ENCODE data around the gene SFI1.
"Not testable (repeated sequence)": the region's sequence is repeated elsewhere in the genome, so short reads cannot be mapped to it uniquely, and the experiment has no call there.

The SFI1 gene

DNA sequence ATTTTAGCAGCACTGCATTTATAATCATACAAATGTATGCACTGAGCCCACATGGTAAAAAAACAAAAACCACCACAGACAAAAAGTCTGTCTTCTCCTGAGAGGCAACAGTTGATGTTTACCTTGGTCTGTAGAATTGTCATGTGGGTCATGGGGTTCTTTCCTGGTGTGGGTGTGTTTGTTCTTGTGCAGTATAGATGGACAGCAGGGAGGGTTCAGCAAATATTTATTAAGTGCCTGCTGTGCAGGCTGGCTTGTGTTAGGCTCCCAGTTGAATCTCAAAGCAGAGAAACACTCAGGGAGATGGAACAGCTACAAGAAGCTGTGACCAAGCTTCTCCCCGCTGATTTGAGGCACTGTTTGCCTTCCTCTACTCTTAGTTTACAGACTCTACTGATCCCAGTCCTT lies 83.5 kb downstream of the SFI1 start:
- DNase-seq (ENCODE audit: low read depth, low spot score), result no peak
- no peak overlapping the region for H3K4me3 ChIP-seq (ENCODE audit: low read length)

DNA sequence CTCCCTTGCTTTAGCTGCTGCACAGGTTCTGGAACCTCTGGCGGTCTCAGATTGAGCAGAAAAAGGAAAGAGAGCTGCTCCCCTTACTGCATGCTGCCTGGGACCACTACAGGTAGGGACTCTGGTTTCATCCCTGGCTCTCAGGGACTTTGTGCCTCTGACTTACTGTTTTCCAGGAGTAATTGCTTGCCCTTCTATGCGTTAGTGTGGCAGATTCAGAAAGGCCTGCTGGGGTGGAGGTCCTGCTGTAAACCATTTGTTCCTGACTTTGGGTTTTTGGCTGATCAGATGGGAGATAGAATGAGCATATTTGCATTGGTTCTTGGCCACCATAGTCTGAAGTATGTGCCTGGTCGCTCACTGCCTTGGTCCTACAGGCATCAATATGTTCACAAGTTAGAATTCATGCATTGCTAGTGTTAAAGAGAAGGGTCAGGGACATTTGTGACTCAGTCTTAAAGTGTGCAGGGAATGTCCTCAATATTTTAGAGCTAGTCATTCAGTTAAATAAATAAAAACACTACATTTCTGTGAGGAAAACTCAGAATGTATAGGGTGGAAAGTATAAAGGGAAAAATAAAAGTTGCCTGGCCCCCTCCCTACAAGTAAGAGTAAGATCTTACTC lies 87.6 kb downstream of the SFI1 start:
- no peak overlapping the region for H3K4me3 ChIP-seq (ENCODE audit: low read length)
- DNase-seq (ENCODE audit: low read depth, low spot score), result no peak

DNA sequence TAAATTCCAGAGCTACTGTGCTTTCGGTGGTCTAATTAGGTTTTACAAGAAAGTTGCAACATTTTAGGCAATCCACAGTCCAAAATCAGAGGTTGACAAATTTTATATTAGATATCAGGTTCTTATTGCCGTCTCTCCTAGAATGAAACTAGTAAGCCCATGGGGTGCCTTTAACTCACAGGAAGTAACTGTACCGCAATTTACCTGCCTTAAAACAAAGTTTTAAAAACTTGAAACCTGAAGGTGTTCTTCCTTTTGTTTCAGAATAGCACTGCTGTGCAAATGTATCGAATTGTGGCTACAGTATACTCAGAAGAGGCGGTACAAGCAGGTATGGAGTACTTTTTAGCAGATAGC lies 88.4 kb downstream of the SFI1 start:
- DNase-seq (ENCODE audit: low read depth, low spot score), result no peak
- H3K4me3 ChIP-seq (ENCODE audit: low read length), result no peak overlapping the region

DNA sequence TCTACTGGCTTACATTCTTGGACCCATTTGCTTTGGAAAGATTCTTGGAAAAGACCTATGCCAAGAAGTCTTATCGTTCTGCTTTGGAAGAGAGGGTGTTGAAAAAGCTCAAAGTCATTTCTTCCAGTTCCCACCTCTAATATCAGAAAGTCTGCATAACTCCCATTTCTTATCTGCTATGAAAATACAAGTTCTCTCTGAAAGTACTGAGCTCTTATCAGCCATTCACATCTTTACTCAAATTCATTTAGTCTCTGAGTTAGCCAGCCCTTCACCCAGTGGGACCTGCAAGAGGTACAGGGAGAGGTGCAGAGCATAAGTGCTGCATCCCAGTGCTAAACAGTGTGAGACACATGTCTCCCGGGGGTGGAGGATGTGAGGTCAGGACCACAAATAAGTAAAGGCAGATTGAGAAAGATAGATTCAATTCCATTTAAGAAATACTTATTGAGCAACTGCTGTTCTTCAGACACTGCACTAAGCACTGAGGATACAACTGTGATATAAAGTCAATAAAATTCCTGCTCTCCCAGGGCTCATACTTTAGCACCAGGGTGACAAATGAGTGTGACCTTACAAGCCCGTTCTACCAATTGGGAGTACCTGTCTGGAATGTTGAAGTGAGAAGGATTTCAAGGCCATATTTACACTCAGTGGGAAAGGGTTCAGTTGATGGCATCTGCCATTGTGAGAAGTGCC lies 89.0 kb downstream of the SFI1 start:
- no peak overlapping the region for H3K4me3 ChIP-seq (ENCODE audit: low read length)
- no peak for DNase-seq (ENCODE audit: low read depth, low spot score)

DNA sequence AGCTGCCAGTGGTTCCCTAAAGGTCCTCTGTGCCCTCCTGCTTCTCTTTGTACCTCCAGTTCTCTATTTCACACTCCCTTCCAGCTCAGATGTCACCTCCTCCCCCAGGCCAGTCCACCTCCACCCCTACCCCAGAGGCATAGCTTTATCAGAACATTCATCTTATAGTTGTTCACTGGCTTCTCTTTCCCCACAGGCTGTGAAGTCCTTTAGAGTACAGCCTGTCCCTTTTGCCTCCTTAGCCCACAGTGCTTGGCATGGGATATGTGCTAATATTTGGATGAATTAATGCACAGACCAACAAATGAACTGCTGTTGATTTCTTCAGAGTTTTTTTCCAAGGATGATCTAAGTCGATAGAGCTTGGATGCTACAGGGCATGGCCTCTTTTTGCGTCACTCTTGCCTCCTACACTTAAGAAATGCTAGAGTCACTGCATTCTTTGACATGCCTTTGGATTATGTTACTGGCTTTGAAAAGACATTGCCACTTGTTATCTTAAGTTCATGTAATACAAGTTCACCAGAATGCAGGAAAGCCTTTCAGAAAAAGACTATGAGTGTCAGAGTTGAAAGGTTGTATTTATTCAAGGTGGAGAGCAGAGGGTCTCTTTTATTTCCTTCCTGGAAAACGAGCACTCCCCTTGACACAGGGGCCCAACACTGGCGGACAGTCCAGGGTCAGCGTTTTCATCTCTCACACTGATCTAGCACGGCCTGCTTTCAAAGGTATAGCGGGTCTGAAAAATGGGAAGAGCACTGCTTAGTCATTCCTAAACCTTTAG lies 90.0 kb downstream of the SFI1 start:
- no peak for DNase-seq (ENCODE audit: low read depth, low spot score)
- H3K4me3 ChIP-seq (ENCODE audit: low read length), result no peak overlapping the region

DNA sequence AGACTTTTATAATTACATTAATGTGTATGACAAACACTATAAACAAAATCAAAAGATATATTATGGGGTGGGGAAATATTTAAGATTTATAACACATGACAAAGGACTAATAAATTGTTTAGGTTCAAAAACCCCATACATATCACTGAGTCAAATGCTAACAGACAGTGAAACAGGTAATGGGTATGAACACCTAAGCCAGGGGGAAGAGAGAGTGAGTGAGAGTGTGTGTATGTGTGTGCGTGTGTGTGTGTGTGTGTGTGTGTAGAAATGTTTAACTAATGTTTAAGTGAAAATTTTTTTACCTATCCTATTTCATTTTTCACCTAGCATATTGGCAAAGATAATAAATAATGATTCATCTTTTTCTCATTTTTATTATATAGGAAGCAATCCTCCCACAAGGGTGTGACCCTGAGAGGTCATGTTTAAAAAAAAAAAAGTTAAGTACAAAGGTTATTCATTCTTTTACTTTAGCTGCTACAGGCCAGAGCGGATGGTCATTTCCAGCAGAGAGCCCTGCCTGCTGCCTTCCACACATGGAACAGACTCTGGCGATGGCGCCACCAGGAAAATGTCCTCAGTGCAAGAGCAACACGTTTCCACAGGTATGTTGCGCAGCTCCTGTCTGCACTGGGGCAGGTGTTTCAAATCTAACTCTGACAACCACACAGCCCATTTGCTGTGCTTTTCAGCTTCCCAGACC lies 92.8 kb downstream of the SFI1 start:
- no peak for DNase-seq (ENCODE audit: low read depth, low spot score)
- no peak overlapping the region for H3K4me3 ChIP-seq (ENCODE audit: low read length)

DNA sequence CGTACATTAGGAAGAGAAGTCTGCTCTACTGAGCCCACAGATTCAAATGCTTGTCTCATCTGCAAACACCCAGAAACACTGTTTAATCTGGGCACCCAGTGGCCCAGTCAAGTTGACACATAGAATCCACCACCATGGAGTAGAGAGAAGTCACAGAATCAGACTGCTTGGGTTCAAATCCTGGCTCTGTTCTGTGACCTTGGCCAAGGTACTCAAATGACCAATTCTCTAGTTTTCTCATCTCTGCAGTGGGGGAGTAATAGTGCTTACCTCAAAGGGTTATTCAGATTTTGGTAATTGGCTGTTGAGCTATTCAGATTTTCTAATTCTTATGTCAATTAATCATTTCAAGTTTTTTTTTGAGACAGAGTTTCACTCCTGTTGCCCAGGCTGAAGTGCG lies 93.8 kb downstream of the SFI1 start:
- not testable (repeated sequence) for DNase-seq (ENCODE audit: low read depth, low spot score); H3K4me3 ChIP-seq (ENCODE audit: low read length)

DNA sequence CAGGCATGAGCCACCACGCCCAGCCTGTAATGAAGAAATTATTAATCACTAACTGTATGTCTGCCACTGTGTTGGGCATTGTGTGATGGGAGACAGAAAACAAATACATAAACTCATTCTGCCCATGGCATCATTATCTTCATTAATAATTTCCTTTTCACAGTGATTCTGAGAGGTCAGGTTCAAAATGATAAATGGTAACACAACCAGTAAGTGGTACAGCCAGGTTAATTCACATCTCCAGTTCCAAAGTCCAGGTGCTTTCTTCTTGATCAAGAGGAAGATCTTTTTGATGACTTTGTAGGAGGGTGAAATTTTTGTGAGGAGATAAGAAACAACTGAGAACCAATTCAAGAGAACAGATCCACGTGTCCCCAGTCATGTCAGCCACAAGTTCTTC lies 98.9 kb downstream of the SFI1 start:
- H3K4me3 ChIP-seq (ENCODE audit: low read length), result no peak overlapping the region
- DNase-seq (ENCODE audit: low read depth, low spot score), result no peak

DNA sequence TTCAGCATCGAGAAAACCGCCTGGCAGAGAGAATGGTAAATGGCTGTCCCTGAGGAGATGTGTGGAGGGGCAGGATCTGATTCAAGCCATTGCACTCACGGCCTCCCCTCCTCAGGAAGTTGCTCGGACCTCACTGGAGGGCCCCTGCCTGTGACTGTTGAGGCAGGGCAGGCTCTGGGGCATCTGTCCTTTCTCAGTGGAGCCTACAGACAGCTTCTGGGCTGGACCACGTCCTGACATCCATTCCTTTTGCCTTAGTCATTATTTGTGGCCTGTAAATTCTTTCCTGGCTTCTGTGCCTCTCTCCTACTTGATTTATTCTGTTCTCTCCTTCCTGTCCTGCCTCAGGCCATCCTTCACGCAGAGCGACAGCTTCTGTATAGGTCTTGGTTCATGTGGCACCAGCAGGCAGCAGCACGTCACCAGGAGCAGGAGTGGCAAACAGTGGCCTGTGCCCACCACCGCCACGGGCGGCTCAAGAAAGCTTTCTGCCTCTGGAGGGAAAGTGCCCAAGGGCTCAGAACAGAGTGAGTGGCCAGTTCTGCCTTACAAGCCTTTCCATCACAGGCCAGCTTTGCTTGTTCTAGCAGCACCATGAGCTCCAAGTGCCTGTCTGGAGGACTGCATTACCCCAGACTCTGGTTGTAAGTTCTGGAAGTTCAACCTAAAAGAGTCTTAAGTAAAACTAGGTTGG lies 106.1 kb downstream of the SFI1 start:
- no peak overlapping the region for H3K4me3 ChIP-seq (ENCODE audit: low read length)
- DNase-seq (ENCODE audit: low read depth, low spot score), result no peak

DNA sequence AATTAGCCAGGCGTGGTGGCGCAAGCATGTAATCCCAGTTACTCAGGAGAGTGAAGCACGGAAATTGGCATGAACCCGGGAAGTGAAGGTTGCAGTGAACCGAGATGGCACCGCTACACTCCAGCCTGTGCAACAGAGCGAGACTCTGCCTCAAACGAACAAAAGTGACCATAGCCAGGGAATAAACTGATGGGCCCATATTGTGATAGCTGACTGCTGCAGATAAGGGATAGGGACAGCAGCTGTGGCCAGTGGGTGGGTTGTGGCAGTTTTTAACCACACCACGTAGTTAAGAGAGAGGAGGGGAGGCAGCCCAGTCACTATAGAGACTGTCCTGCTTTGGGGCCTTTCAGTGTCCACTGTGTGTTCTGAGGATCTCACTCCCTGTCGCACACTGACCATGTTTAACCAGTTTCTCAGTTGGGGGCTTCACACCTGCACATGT lies 106.8 kb downstream of the SFI1 start:
- no peak for DNase-seq (ENCODE audit: low read depth, low spot score)
- no peak overlapping the region for H3K4me3 ChIP-seq (ENCODE audit: low read length)

DNA sequence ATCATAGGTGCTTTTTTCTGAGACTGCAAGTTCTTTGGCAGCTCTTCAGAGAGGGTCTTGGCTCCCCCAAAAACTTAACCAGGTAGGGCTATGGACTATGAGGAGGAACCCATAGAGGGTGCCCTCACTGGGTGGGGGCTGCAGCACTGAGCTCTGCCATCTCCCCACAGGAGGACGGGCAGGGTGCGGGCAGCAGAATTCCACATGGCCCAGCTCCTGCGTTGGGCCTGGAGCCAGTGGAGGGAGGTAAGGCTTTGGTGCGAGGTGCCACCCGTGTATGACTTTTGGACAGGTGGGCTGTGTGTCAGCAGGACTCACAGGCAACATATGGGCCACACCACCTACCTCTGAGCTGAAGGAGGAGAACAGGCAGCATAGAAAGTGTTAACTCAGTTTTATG lies 107.2 kb downstream of the SFI1 start:
- DNase-seq (ENCODE audit: low read depth, low spot score), result no peak
- no peak overlapping the region for H3K4me3 ChIP-seq (ENCODE audit: low read length)

DNA sequence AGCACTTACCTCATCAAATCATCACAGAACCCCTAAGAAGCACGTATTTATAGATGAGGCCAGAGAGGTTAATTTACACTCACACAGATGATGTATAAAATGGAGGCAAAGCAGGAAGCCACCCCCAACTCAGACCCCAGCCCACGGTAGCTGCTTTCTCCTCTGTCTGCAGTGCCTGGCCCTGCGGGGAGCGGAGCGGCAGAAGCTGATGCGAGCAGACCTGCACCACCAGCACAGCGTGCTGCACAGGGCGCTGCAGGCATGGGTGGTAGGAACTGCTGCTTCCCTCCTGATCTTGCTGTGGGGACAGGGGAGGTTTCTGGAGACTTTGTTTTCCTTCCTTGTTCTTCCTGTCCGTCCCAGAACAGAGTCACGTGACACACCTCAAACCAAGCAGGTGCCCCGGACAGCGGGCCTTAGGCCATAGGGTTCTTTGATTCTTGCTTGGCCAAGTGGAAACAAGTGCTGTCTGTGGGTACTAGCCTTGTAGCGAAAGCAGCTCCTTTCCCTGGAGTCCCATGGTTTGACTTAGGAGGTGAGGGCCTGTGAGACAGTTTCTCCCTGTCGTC lies 107.9 kb downstream of the SFI1 start:
- H3K4me3 ChIP-seq (ENCODE audit: low read length), result no peak overlapping the region
- DNase-seq (ENCODE audit: low read depth, low spot score), result no peak

DNA sequence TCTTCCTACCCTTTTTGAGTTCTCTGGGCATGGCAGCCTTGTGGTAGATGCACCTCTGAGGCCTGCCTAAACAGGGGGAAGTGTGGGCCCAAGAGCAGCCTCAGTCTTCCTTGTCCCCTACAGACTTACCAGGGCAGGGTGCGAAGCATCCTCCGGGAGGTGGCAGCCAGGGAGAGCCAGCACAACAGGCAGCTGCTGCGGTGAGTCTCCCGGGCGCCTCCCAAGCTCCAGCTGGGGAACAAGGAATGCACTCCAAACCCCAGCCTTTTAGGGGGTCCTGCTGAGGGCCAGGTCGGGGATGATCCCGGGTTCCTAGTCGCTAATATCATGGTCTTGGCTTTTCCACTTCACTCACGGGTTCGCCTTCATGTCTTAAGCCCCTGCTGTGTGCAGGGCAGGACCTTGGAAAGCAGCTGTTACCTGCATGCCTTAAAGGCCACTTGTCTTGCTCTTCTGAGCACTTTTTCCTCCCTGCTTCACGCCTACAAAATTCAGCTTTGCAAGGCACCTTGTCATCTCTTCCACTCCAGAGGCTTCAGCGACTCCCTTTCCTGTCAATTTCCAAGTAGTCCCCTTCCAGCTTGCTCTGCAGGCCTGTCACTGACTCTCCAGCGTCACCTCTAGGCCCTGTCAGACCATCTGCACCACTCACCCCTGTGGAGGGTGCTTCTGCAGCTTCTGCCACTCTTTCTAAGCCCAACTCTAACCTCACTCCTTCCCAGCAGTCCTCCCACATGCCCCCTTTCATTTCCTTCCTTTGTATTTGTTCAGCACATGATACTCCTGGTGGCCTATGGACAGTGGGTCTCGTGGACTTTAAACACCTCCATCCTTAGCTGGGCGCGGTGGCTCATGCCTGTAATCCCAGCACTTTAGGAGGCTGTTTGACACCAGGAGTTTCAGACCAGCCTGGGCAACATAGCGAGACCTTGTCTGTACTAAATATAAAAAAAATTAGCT lies 108.7 kb downstream of the SFI1 start:
- H3K4me3 ChIP-seq (ENCODE audit: low read length), result no peak overlapping the region
- DNase-seq (ENCODE audit: low read depth, low spot score), result no peak

DNA sequence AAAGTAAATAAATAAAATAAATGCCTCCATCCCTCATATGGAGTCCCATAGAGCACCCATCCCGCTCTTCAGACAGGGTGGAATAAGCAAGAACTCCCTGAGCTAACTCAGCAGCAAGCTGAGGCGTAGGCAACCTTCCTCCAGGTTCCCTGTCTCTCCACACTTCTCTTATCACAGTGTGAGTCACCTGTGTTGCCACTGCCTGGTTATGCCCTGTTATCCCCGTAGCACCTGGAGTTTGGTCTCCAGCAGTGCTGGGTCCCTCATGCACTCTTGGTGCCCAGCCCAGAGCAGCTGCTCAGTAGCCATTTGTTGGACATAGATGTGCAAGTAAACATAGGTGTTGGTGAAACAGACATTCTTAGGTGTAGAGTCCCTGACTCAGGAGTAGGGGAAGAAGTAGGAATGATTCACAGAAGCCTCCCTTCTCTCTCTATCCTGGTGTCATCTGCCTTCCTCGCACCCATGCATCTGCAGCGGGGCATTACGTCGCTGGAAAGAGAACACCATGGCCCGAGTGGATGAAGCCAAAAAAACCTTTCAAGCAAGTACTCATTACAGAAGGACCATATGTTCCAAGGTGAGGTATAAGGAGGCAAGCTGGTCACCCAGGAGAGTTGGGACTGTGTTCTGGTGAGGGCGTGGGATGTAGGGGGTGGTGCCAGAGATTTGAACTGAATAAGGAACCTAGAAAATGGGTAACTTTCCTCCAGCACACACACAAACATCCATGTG lies 109.7 kb downstream of the SFI1 start:
- no peak overlapping the region for H3K4me3 ChIP-seq (ENCODE audit: low read length)
- no peak for DNase-seq (ENCODE audit: low read depth, low spot score)

DNA sequence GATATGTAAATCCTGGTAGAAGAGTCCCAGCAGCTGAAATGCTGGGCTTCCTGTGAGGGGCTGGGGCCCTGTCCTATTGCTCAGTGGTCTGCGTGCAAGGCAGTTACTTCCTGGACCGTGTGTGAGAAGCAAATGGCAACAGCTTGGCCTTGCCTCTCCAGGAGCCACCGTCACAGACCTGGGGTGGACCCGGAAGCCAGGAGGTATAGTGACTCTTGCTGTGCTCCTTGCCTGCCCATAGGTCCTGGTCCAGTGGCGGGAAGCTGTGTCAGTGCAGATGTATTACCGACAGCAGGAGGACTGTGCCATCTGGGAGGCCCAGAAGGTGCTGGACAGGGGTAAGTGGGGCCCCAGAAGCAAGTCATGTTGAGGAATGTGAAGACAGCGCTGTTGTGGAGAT lies 111.4 kb downstream of the SFI1 start:
- DNase-seq (ENCODE audit: low read depth, low spot score), result no peak
- H3K4me3 ChIP-seq (ENCODE audit: low read length), result no peak overlapping the region

DNA sequence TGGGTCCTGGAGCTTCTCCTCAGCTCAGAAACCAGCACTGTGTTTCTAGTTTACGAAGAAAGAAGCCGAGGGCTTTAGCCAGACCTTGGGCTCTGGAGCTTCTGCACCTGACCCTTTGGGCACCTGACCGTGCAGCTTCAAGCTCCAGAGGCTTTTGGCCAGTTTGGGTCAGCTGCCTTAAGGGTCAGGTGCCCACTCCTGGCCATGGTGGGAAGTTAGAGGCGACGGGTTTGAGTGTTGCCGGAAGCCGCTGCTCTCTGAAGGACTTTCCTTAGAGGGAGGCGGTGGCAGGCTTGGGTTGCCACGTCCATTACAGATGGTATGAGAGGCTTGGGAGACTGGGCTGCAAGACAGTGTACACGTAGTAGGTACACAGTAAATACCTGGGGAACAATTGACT lies 113.4 kb downstream of the SFI1 start:
- no peak overlapping the region for H3K4me3 ChIP-seq (ENCODE audit: low read length)
- DNase-seq (ENCODE audit: low read depth, low spot score), result no peak

DNA sequence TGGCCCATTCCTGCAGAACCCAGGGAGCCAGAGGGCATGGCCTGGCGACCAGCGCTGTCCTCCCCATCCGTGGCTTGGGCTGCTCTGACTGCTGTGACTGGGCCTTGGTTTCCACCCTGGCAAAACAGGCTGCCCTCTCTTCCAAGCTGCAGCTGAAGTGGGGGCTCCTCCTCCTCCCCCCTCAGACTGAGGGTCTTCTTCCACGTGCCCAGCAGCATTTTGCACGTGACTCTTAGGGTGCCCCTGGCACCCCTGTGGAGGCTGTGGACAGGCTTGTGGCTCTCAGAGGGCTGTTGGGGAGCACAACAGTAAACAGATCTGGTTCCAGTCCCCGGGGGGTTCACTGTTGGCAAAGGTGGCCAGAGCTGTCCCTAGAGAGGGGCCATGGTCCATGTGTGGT lies 114.3 kb downstream of the SFI1 start:
- H3K4me3 ChIP-seq (ENCODE audit: low read length), result no peak overlapping the region
- no peak for DNase-seq (ENCODE audit: low read depth, low spot score)

Data from Jurkat, Clone E6-1 (cell line).